GM23338 (cell line): ENCODE results near the gene TGFBR3. TPM values are rescaled to one million over a fixed set of nuclear protein-coding genes. Genes with fewer than 3 reads are reported as not detected.

ENCODE experiments used
- ATAC-seq: fragments of 200-7000 bp; cut with Tn5 transposase; 3 replicates; pipeline ENCODE4 v1.9.1; 2020
- DNase-seq: peaks from one replicate; pipeline ENCODE4 v3.0.0-alpha.2; 2015; ENCODE audit warnings: low spot score
- H2AFZ ChIP-seq: fragments of 200-600 bp; sonication (generic); 2 replicates; pipeline ENCODE4 v1.8.0; 2016; ENCODE audit warnings: antibody characterized with exemption, mild to moderate bottlenecking, moderate library complexity
- H3F3A ChIP-seq: fragments of 200-600 bp; sonication (generic); replicated peaks from 2 replicates; pipeline ENCODE4 v1.8.0; 2017; ENCODE audit warnings: antibody characterized with exemption, mixed run types, low read depth
- H3K27ac ChIP-seq: fragments of 200-600 bp; sonication (generic); 2 replicates; pipeline ENCODE4 v1.6.1; 2016; ENCODE audit warnings: low read depth
- H3K27me3 ChIP-seq: fragments of 200-600 bp; sonication (generic); 2 replicates; pipeline ENCODE4 v1.8.0; 2016; ENCODE audit warnings: mild to moderate bottlenecking, mixed run types, moderate library complexity; ENCODE audit not compliant: insufficient read depth
- H3K36me3 ChIP-seq: fragments of 200-600 bp; sonication (generic); 2 replicates; pipeline ENCODE4 v1.8.0; 2016; ENCODE audit warnings: mild to moderate bottlenecking; ENCODE audit not compliant: insufficient read depth
- H3K4me1 ChIP-seq: fragments of 200-600 bp; sonication (generic); 2 replicates; pipeline ENCODE4 v1.8.0; 2016; ENCODE audit warnings: mild to moderate bottlenecking, moderate library complexity; ENCODE audit not compliant: insufficient read depth
- H3K4me2 ChIP-seq: fragments of 200-600 bp; sonication (generic); 2 replicates; pipeline ENCODE4 v1.7.1; 2017; ENCODE audit warnings: mixed run types
- H3K4me3 ChIP-seq: fragments of 200-600 bp; sonication (generic); 2 replicates; pipeline ENCODE4 v1.6.1; 2016; ENCODE audit warnings: mixed run types
- H3K79me2 ChIP-seq: fragments of 200-600 bp; sonication (generic); replicated peaks from 2 replicates; pipeline ENCODE4 v1.8.0; 2017; ENCODE audit warnings: mild to moderate bottlenecking; ENCODE audit not compliant: insufficient read depth
- H3K9me2 ChIP-seq: fragments of 200-600 bp; sonication (generic); 2 replicates; pipeline ENCODE4 v1.8.0; 2017; ENCODE audit not compliant: insufficient read depth
- H4K20me1 ChIP-seq: fragments of 200-600 bp; sonication (generic); replicated peaks from 2 replicates; pipeline ENCODE4 v1.8.0; 2017; ENCODE audit warnings: mild to moderate bottlenecking; ENCODE audit not compliant: insufficient read depth
- H3K27ac Mint-ChIP-seq: 2 replicates; pipeline ENCODE4 v1.8.0; 2020; ENCODE audit warnings: inconsistent platforms, mild to moderate bottlenecking, moderate library complexity, mixed read lengths
- H3K27me3 Mint-ChIP-seq: 3 replicates; pipeline ENCODE4 v1.8.0; 2022; ENCODE audit warnings: low read depth, mild to moderate bottlenecking, moderate library complexity, mixed read lengths, inconsistent platforms; ENCODE audit not compliant: insufficient read depth, poor library complexity
- H3K36me3 Mint-ChIP-seq: 3 replicates; pipeline ENCODE4 v1.8.0; 2021; ENCODE audit warnings: low read depth, mild to moderate bottlenecking, inconsistent platforms, moderate library complexity, mixed read lengths
- H3K4me1 Mint-ChIP-seq: 3 replicates; pipeline ENCODE4 v1.8.0; 2020; ENCODE audit warnings: mild to moderate bottlenecking, inconsistent platforms, mixed read lengths
- H3K4me3 Mint-ChIP-seq: 3 replicates; pipeline ENCODE4 v1.8.0; 2021; ENCODE audit warnings: moderate library complexity, mild to moderate bottlenecking, inconsistent platforms, mixed read lengths
- H3K9me3 Mint-ChIP-seq: 3 replicates; pipeline ENCODE4 v1.8.0; 2020; ENCODE audit warnings: moderate library complexity, mild to moderate bottlenecking, inconsistent platforms, mixed read lengths
- CREB1 ChIP-seq: fragments of 250-450 bp; sonication (Bioruptor Pico); IDR thresholded peaks from 2 replicates; pipeline ENCODE4 v1.5.0; 2020; ENCODE audit warnings: low read depth, mild to moderate bottlenecking, moderate library complexity
- ETS1 ChIP-seq: IDR thresholded peaks from 2 replicates; pipeline ENCODE4 v1.6.1; 2016; ENCODE audit warnings: antibody characterized with exemption
- EZH2 ChIP-seq: fragments of 200-600 bp; sonication (generic); IDR thresholded peaks from one replicate; pipeline ENCODE4 v1.8.0; 2017; ENCODE audit warnings: antibody characterized with exemption, mild to moderate bottlenecking, low read depth; ENCODE audit not compliant: unreplicated experiment
- EZH2phosphoT487 ChIP-seq: fragments of 200-600 bp; sonication (generic); IDR thresholded peaks from one replicate; pipeline ENCODE4 v1.8.1; 2018; ENCODE audit warnings: antibody characterized with exemption; ENCODE audit not compliant: unreplicated experiment
- JUNB ChIP-seq: IDR thresholded peaks from one replicate; pipeline ENCODE4 v1.6.1; 2016; ENCODE audit warnings: antibody characterized with exemption; ENCODE audit not compliant: unreplicated experiment
- NANOG ChIP-seq: IDR thresholded peaks from 2 replicates; pipeline ENCODE4 v1.6.1; 2016; ENCODE audit warnings: antibody characterized with exemption, borderline replicate concordance
- POLR2AphosphoS5 ChIP-seq: IDR thresholded peaks from 2 replicates; pipeline ENCODE4 v1.6.1; 2016; ENCODE audit warnings: antibody characterized with exemption, low read depth
- REST ChIP-seq: IDR thresholded peaks from one replicate; pipeline ENCODE4 v1.6.1; 2018; ENCODE audit warnings: antibody characterized with exemption; ENCODE audit not compliant: unreplicated experiment
- STAT1 ChIP-seq: IDR thresholded peaks from one replicate; pipeline ENCODE4 v1.6.1; 2016; ENCODE audit warnings: antibody characterized with exemption; ENCODE audit not compliant: unreplicated experiment
- ZNF114 ChIP-seq: fragments of 250-450 bp; sonication (Bioruptor Pico); IDR thresholded peaks from 2 replicates; pipeline ENCODE4 v1.5.0; 2020; ENCODE audit warnings: mild to moderate bottlenecking, moderate library complexity
- ZNF331 ChIP-seq: fragments of 250-450 bp; sonication (Bioruptor Pico); IDR thresholded peaks from 2 replicates; pipeline ENCODE4 v1.5.0; 2020; ENCODE audit warnings: low read depth, mild to moderate bottlenecking, moderate library complexity
- ZNF462 ChIP-seq: fragments of 250-450 bp; sonication (Bioruptor Pico); IDR thresholded peaks from 2 replicates; pipeline ENCODE4 v1.5.0; 2020; ENCODE audit warnings: mild to moderate bottlenecking, moderate library complexity
- polyA plus RNA-seq: library from polyadenylated mRNA; unstranded; fragments of >200 nt; fragmentation: Nextera tagmentation; extraction: Ambion mirVana; gene quantifications from 2 replicates; pipeline ENCODE4 v1.2.1, GENCODE V29; 2016
- total RNA-seq: library from RNA; depleted of rRNA; stranded (reverse); fragments of >200 nt; shearing (Covaris generic); gene quantifications from 2 replicates; pipeline ENCODE4 v1.2.3, GENCODE V29; 2014

The TGFBR3 gene
- total and polyA plus RNA-seq, 2 experiments from 2014 or later: 1.7 to 2.9 TPM

GRCh38 chr1:91857557-91858239 is 28.3 kb downstream of the TGFBR3 start (continued):
- TF ChIP-seq ETS1 (no peak), ZNF114 (CRISPR knock-in tag) (no peak), JUNB (no peak), EZH2 (no peak)

GRCh38 chr1:91856996-91857395 is 29.0 kb downstream of the TGFBR3 start:
- Mint-ChIP-seq H3K4me1 (no peaks in the 10 kb centered on the region), H3K36me3 (no peaks in the 10 kb centered on the region), H3K27ac (no peak overlapping the region), H3K4me3 (no peak overlapping the region), H3K9me3 (no peaks in the 10 kb centered on the region), H3K27me3 (peaks cover 3% of the 10 kb centered on the region)
- no peaks in the 10 kb centered on the region for H3K27me3 ChIP-seq
- no peaks in the 10 kb centered on the region for H4K20me1 ChIP-seq
- no peaks in the 10 kb centered on the region for H3F3A ChIP-seq
- no peak overlapping the region for H3K4me3 ChIP-seq
- DNase-seq (no peak), ATAC-seq (no peak)
- H3K36me3 ChIP-seq: no peaks in the 10 kb centered on the region
- no peaks in the 10 kb centered on the region for H3K4me1 ChIP-seq
- H3K4me2 ChIP-seq: no peak overlapping the region
- H3K27ac ChIP-seq: no peak overlapping the region
- no peaks in the 10 kb centered on the region for H3K9me2 ChIP-seq
- no peaks in the 10 kb centered on the region for H3K79me2 ChIP-seq
- H2AFZ ChIP-seq: no peak overlapping the region
- TF ChIP-seq JUNB: no peak
- no peak for TF ChIP-seq CREB1 (CRISPR knock-in tag)
- TF ChIP-seq EZH2phosphoT487: no peak
- no peak for TF ChIP-seq EZH2
- no peak for TF ChIP-seq STAT1
- TF ChIP-seq ZNF462 (CRISPR knock-in tag): no peak
- TF ChIP-seq NANOG: no peak
- no peak for TF ChIP-seq ETS1
- TF ChIP-seq ZNF114 (CRISPR knock-in tag): no peak
- no peak for TF ChIP-seq POLR2AphosphoS5
- no peak for TF ChIP-seq REST
- no peak for TF ChIP-seq ZNF331 (CRISPR knock-in tag)
